K562 (cell line): ENCODE data around the gene RUNX1. TPM values are rescaled to one million over a fixed set of nuclear protein-coding genes. Genes with fewer than 3 reads are reported as not detected.

Source experiments
- ATAC-seq: fragments of 200-7000 bp; cut with Tn5 transposase; 3 replicates; pipeline ENCODE4 v1.9.1; 2020; ENCODE audit warnings: moderate library complexity
- BruUV-seq: library from RNA; stranded (reverse); fragments of 400-500 nt; replicated peaks from 2 replicates; lab custom pipeline; 2021; lab: Mats Ljungman, UMichigan
- CTCF ChIA-PET: fragments of 300-600 bp; formaldehyde crosslinking; extraction: SDS; loops from one replicate; lab custom pipeline; 2021; ENCODE audit warnings: low intra/inter-chr PET ratio; lab: Yijun Ruan, JAX
- POLR2A ChIA-PET: fragments of 300-600, 350-650 bp; sonication (Branson Sonifier 250); formaldehyde crosslinking; extraction: SDS; loops from one replicate; lab custom pipeline; 2021; ENCODE audit warnings: antibody characterized with exemption, inconsistent platforms; lab: Yijun Ruan, JAX
- DNase-seq, 4 experiments: peaks; one replicate each; pipeline versions ENCODE4 v3.0.0 to v3.0.0-alpha.2; 2011 to 2018; ENCODE audit warnings: low spot score in 3 of 4, mixed read lengths in 3 of 4; ENCODE audit errors: extremely low read depth in 1 of 4
- FAIRE-seq: peaks from 2 replicates; lab custom pipeline; 2011; peaks lifted over from hg19 to GRCh38; lab: Jason Lieb, UNC
- H2AFZ ChIP-seq: 2 replicates; pipeline ENCODE4 v1.6.0; 2011; ENCODE audit warnings: low read depth, low read length, control low read depth, inconsistent platforms
- H3K27ac ChIP-seq: fragments of 200-600 bp; 3 replicates; pipeline ENCODE4 v1.8.0; 2011; ENCODE audit warnings: low read depth, mild to moderate bottlenecking, control low read depth, inconsistent platforms, low read length, moderate library complexity, mixed read lengths; ENCODE audit errors: extremely low read depth
- H3K27me3 ChIP-seq, 2 experiments: fragments of 300-600 bp in 1 of 2; 2 replicates in 1 of 2; 3 replicates in 1 of 2; pipeline versions ENCODE4 v1.6.0 to v1.8.0; 2011; ENCODE audit warnings: inconsistent platforms in 2 of 2, low read length in 2 of 2, mild to moderate bottlenecking in 1 of 2, mixed read lengths in 1 of 2, moderate library complexity in 1 of 2; ENCODE audit not compliant: control insufficient read depth in 2 of 2, insufficient read depth in 2 of 2
- H3K36me3 ChIP-seq: fragments of 300-600 bp; 3 replicates; pipeline ENCODE4 v1.8.0; 2011; ENCODE audit warnings: mild to moderate bottlenecking, low read length, inconsistent platforms; ENCODE audit not compliant: control insufficient read depth, insufficient read depth
- H3K4me1 ChIP-seq, 2 experiments: fragments of 200-600 bp in 1 of 2; replicated peaks in 1 of 2; 2 replicates in 1 of 2; 3 replicates in 1 of 2; pipeline versions ENCODE4 v1.5.1 to v1.8.0; 2011; ENCODE audit warnings: inconsistent platforms in 2 of 2, low read length in 2 of 2, mild to moderate bottlenecking in 1 of 2, mixed read lengths in 1 of 2, moderate library complexity in 1 of 2; ENCODE audit not compliant: control insufficient read depth in 2 of 2, insufficient read depth in 2 of 2
- H3K4me2 ChIP-seq: 2 replicates; pipeline ENCODE4 v1.6.1; 2011; ENCODE audit warnings: low read length, control low read depth, inconsistent platforms, mixed read lengths; ENCODE audit not compliant: insufficient read depth
- H3K4me3 ChIP-seq: fragments of 200-600 bp; sonication (generic), shearing (Covaris generic); 2 replicates; pipeline ENCODE4 v1.5.1; 2016; ENCODE audit warnings: control low read depth, inconsistent platforms
- H3K79me2 ChIP-seq: fragments of 200-600 bp; 3 replicates; pipeline ENCODE4 v1.8.0; 2011; ENCODE audit warnings: low read length, inconsistent platforms; ENCODE audit not compliant: control insufficient read depth, insufficient read depth
- H3K9ac ChIP-seq, 2 experiments: 2 replicates each; pipeline versions ENCODE4 v1.6.0 to v1.6.1; 2011; ENCODE audit warnings: low read depth in 2 of 2, low read length in 2 of 2, control low read depth in 1 of 2, inconsistent platforms in 1 of 2, mild to moderate bottlenecking in 1 of 2, mixed read lengths in 1 of 2; ENCODE audit not compliant: insufficient read depth in 1 of 2
- H3K9me1 ChIP-seq: one replicate; pipeline ENCODE4 v1.6.0; 2011; ENCODE audit warnings: inconsistent platforms, mild to moderate bottlenecking, low read length, moderate library complexity; ENCODE audit not compliant: control insufficient read depth, insufficient read depth
- H3K9me3 ChIP-seq: replicated peaks from 2 replicates; pipeline ENCODE4 v1.5.1; 2011; ENCODE audit warnings: low read depth, low read length, inconsistent platforms; ENCODE audit not compliant: control insufficient read depth, insufficient read depth
- H4K20me1 ChIP-seq: replicated peaks from 2 replicates; pipeline ENCODE4 v1.6.1; 2011; ENCODE audit warnings: low read length, inconsistent platforms, mixed read lengths; ENCODE audit not compliant: control insufficient read depth, insufficient read depth
- FOXA3 ChIP-seq, 2 experiments: fragments of 450-650 bp in 1 of 2; sonication (generic) in 1 of 2; formaldehyde crosslinking; IDR thresholded peaks in 1 of 2; conservative IDR thresholded peaks in 1 of 2; 2 replicates each; pipeline versions ENCODE4 v1.4.0 to v1.8.0; 2020 to 2022; ENCODE audit warnings: mild to moderate bottlenecking in 2 of 2, missing genetic modification reagents in 1 of 2
- FOXP1 ChIP-seq: sonication (generic); formaldehyde crosslinking; IDR thresholded peaks from 2 replicates; pipeline ENCODE4 v1.8.0; 2022; ENCODE audit warnings: mild to moderate bottlenecking, missing genetic modification reagents
- PREB ChIP-seq: sonication (generic); formaldehyde crosslinking; IDR thresholded peaks from 2 replicates; pipeline ENCODE4 v1.8.1; 2023; ENCODE audit warnings: mild to moderate bottlenecking, missing genetic modification reagents
- ZBTB8A ChIP-seq: fragments of 450-650 bp; IDR thresholded peaks from 2 replicates; pipeline ENCODE4 v1.6.1; 2018; ENCODE audit warnings: mild to moderate bottlenecking, moderate library complexity; ENCODE audit not compliant: partially characterized antibody
- ZNF146 ChIP-seq: IDR thresholded peaks from one replicate; pipeline ENCODE4 v1.6.1; 2018; ENCODE audit warnings: missing compliant biosample characterization; ENCODE audit not compliant: unreplicated experiment
- ZNF212 ChIP-seq: fragments of 450-650 bp; formaldehyde crosslinking; IDR thresholded peaks from 2 replicates; pipeline ENCODE4 v1.4.0; 2020; ENCODE audit warnings: mild to moderate bottlenecking
- ZNF445 ChIP-seq: fragments of 250-450 bp; sonication (Bioruptor Pico); IDR thresholded peaks from 2 replicates; pipeline ENCODE4 v1.4.0; 2020; ENCODE audit warnings: low read depth, mild to moderate bottlenecking, moderate library complexity
- WGBS: fragments of 100-300 bp; shearing (Covaris generic); methylation state at CpG from one replicate; pipeline ENCODE4 v1.1.6; 2016; ENCODE audit warnings: low coverage, mixed read lengths; ENCODE audit not compliant: insufficient coverage; ENCODE audit errors: missing lambda C conversion rate; 5-methylcytosine and 5-hydroxymethylcytosine counted together
- in situ Hi-C: fragments of 300-500 bp; cut with MboI; formaldehyde crosslinking; loops from 4 replicates; pipeline ENCODE4 v1.15.0; 2018; ENCODE audit warnings: inconsistent platforms, mixed read lengths
- intact Hi-C: fragments of 100-400 bp; cut with micrococcal nuclease; formaldehyde crosslinking; loops from 2 replicates; pipeline ENCODE4 v1.14.2; 2022
- polyA plus RNA-seq, 8 experiments: library from polyadenylated mRNA; depleted of rRNA in 4 of 8; stranded (reverse) in 5 of 8; unstranded in 3 of 8; fragments of >200 nt; fragmentation: Nextera tagmentation in 2 of 8; fragmentation: Illumina TruSeq in 1 of 8; extraction: Ambion mirVana in 2 of 8; extraction: Trizol in 1 of 8; gene quantifications; 2 replicates each; pipeline versions ENCODE4 v1.2.1 to v1.2.3, GENCODE V29; 2011 to 2014; ENCODE audit warnings: inconsistent platforms in 1 of 8, missing spikeins in 1 of 8
- total RNA-seq, 7 experiments: library from RNA; depleted of rRNA in 6 of 7; stranded (reverse); fragments of >200 nt in 6 of 7; fragmentation: Illumina TruSeq in 2 of 7; extraction: Trizol in 2 of 7; gene quantifications; 2 replicates each; pipeline versions ENCODE4 v1.2.1 to v1.2.3, GENCODE V29; 2011 to 2021; ENCODE audit warnings: low replicate concordance in 1 of 7

RUNX1 gene
- total and polyA plus RNA-seq, 9 of the 15 experiments (the other 6 are each of a cell fraction or from before 2014, with no cell fraction given) = 2.2 to 68.6 (median 17.8) TPM

DNA sequence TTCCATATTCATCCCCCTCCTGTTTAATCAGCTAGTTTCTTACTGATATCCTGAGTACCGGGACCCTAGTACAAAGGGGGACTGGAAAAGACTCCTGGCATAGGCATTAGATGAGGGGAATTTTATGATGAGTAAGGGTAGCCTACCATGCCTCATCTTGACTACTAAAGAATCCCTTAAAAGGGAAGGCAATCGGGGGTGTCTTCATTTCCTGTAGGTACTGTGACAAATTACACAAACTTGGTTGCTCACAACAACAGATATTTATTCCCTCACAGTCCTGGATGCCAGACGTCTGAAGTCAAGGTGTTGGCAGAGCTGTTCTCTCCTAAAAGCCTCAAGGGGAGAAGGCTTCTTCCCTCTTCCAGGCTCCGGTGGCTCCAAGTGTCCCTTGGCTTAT, 28.9 kb upstream of the RUNX1 start:
- Histone ChIP-seq H4K20me1 (no peaks in the 10 kb centered on the region), H3K4me3 (no peak overlapping the region), H3K27ac (no peak overlapping the region), H3K9ac (no peak overlapping the region), H3K9me3 (no peaks in the 10 kb centered on the region), H3K4me2 (no peak overlapping the region), H2AFZ (no peak overlapping the region), H3K27me3 (no peaks in the 10 kb centered on the region), H3K4me1 (no peaks in the 10 kb centered on the region), H3K79me2 (no peaks in the 10 kb centered on the region), H3K9me1 (no peaks in the 10 kb centered on the region), H3K36me3 (no peaks in the 10 kb centered on the region)
- FAIRE-seq (no peak), DNase-seq (no peak), ATAC-seq (no peak)
- WGBS = 51% methylated on average over 4 of the region's 4 CpGs
- in situ Hi-C loops (no loop called here), intact Hi-C loops (no loop called here)
- POLR2A ChIA-PET = no interaction called here
- no TSS peak for BruUV-seq
- CTCF ChIA-PET = no interaction called here
- TF ChIP-seq ZNF146 (CRISPR knock-in tag) = no peak
- no peak for TF ChIP-seq FOXA3 (CRISPR knock-in tag; conservative IDR thresholded peaks at IDR 0.05 in 1 of 2, IDR thresholded peaks at IDR 0.05 in 1 of 2)
- TF ChIP-seq FOXP1 (CRISPR knock-in tag) = no peak
- TF ChIP-seq ZBTB8A = no peak
- TF ChIP-seq ZNF212 (CRISPR knock-in tag) = no peak
- no peak for TF ChIP-seq ZNF445 (CRISPR knock-in tag)
- TF ChIP-seq PREB (CRISPR knock-in tag) = no peak
